Tibial nerve (tissue), 4 donors: ENCODE measurements around the gene POLR3GL. TPM values are rescaled to one million over a fixed set of nuclear protein-coding genes. Genes with fewer than 3 reads are reported as not detected.

Experiments used
- DNase-seq, 2 donors: peaks; one replicate each; pipeline ENCODE4 v3.0.0-alpha.2; 2019; ENCODE audit warnings: low spot score in 2 of 2
- H3K27ac ChIP-seq, 4 donors: fragments of 200-600 bp; sonication (generic) in 3 of 4; one replicate each; pipeline ENCODE4 v1.5.1; 2017 to 2019; ENCODE audit warnings: mild to moderate bottlenecking in 1 of 4
- H3K27me3 ChIP-seq, 2 donors: fragments of 200-600 bp; sonication (generic) in 1 of 2; one replicate each; pipeline versions ENCODE4 v1.5.1 to v1.6.0; 2017 to 2019
- H3K36me3 ChIP-seq, 3 donors: fragments of 200-600 bp; sonication (generic); one replicate each; pipeline ENCODE4 v1.5.1; 2018 to 2019
- H3K4me1 ChIP-seq, 4 donors: fragments of 200-600 bp; sonication (generic) in 3 of 4; one replicate each; pipeline ENCODE4 v1.5.1; 2017 to 2019
- H3K4me3 ChIP-seq, 4 donors: fragments of 200-600 bp; sonication (generic) in 3 of 4; one replicate each; pipeline ENCODE4 v1.5.1; 2017 to 2019; ENCODE audit warnings: mild to moderate bottlenecking in 1 of 4, moderate library complexity in 1 of 4
- H3K9me3 ChIP-seq, 4 donors: fragments of 200-600 bp; sonication (generic) in 3 of 4; one replicate each; pipeline ENCODE4 v1.5.1; 2017 to 2019
- CTCF ChIP-seq, 5 experiments: fragments of 200-600 bp in 3 of 5; fragments of 450-650 bp in 2 of 5; sonication (generic) in 3 of 5; IDR thresholded peaks; one replicate each; pipeline ENCODE4 v1.5.1; 2016 to 2019; ENCODE audit warnings: antibody characterized with exemption in 5 of 5, mild to moderate bottlenecking in 3 of 5, moderate library complexity in 2 of 5
- EP300 ChIP-seq, 2 donors: sonication (generic); formaldehyde crosslinking; IDR thresholded peaks; one replicate each; pipeline ENCODE4 v1.6.1; 2017; ENCODE audit warnings: antibody characterized with exemption in 2 of 2, mild to moderate bottlenecking in 1 of 2
- POLR2A ChIP-seq, 2 donors: fragments of 450-650 bp; IDR thresholded peaks; one replicate each; pipeline ENCODE4 v1.6.1; 2017; ENCODE audit warnings: antibody characterized with exemption in 2 of 2, mild to moderate bottlenecking in 2 of 2, moderate library complexity in 2 of 2
- WGBS, 2 donors: methylation state at CpG; one replicate each; pipeline ENCODE4 v1.1.5; 2018; 5-methylcytosine and 5-hydroxymethylcytosine counted together
- total RNA-seq, 4 donors: library from RNA; depleted of rRNA; stranded (reverse); fragments of >200 nt; gene quantifications; one replicate each; pipeline ENCODE4 v1.1.0, GENCODE V29; 2016

Gene POLR3GL
- total RNA-seq, 4 donors from 2014 or later = 20.1 to 33.1 (median 28.9) TPM

GRCh38 chr1:145972580-145972979 lies 8.1 kb downstream of the POLR3GL start:
- Histone ChIP-seq H3K9me3 (peaks cover 0 to 1% (median 0%) of the 10 kb centered on the region in 4 donors), H3K27me3 (no peaks in the 10 kb centered on the region), H3K36me3 (peaks cover 0 to 9% (median 0%) of the 10 kb centered on the region in 3 donors), H3K4me3 (no peak overlapping the region), H3K27ac (no peak overlapping the region), H3K4me1 (peaks cover 0 to 7% (median 6%) of the 10 kb centered on the region in 4 donors)
- TF ChIP-seq POLR2A (IDR thresholded peaks at IDR 0.05) = no peak
- TF ChIP-seq CTCF (IDR thresholded peaks at IDR 0.05) = no peak
- TF ChIP-seq EP300 (IDR thresholded peaks at IDR 0.05) = no peak
- WGBS, 2 donors = 74 to 76% methylated on average over 7 of the region's 7 CpGs
- no peak for DNase-seq

GRCh38 chr1:145974721-145975120 lies 10.2 kb downstream of the POLR3GL start:
- DNase-seq = no peak
- H3K27me3 ChIP-seq = no peaks in the 10 kb centered on the region
- TF ChIP-seq POLR2A (IDR thresholded peaks at IDR 0.05) (no peak), EP300 (IDR thresholded peaks at IDR 0.05) (no peak), CTCF (IDR thresholded peaks at IDR 0.05) (no peak)
- H3K4me1 ChIP-seq = peaks cover 0 to 26% (median 23%) of the 10 kb centered on the region in 4 donors
- H3K36me3 ChIP-seq = peaks cover 0 to 9% (median 0%) of the 10 kb centered on the region in 3 donors
- H3K9me3 ChIP-seq = no peaks in the 10 kb centered on the region
- WGBS, 2 donors = 50 to 66% methylated on average over 7 of the region's 7 CpGs
- H3K4me3 ChIP-seq = no peak overlapping the region
- peak overlapping the region in 1 of 4 donors; percentile 50 for H3K27ac ChIP-seq

GRCh38 chr1:145975216-145975615 lies 10.7 kb downstream of the POLR3GL start:
- no peak for TF ChIP-seq EP300 (IDR thresholded peaks at IDR 0.05)
- Histone ChIP-seq H3K4me3 (no peak overlapping the region), H3K27me3 (no peaks in the 10 kb centered on the region), H3K9me3 (no peaks in the 10 kb centered on the region), H3K27ac (peak overlapping the region in 1 of 4 donors; percentile 50), H3K4me1 (peaks cover 0 to 31% (median 26%) of the 10 kb centered on the region in 4 donors), H3K36me3 (peaks cover 0 to 9% (median 0%) of the 10 kb centered on the region in 3 donors)
- WGBS, 2 donors = 69 to 71% methylated on average over 4 of the region's 4 CpGs
- DNase-seq = no peak

- H3K9me3 ChIP-seq = no peaks in the 10 kb centered on the region
- peak overlapping the region; percentile 92 to 99 (median 94) for H3K27ac ChIP-seq
- no peak overlapping the region for H3K4me3 ChIP-seq
- WGBS, 2 donors = 70 to 75% methylated on average over 5 of the region's 5 CpGs
- no peak for TF ChIP-seq CTCF (IDR thresholded peaks at IDR 0.05)
- H3K27me3 ChIP-seq = no peaks in the 10 kb centered on the region
- DNase-seq = no peak
- peaks cover 0 to 9% (median 0%) of the 10 kb centered on the region in 3 donors for H3K36me3 ChIP-seq
- H3K4me1 ChIP-seq = peaks cover 0 to 49% (median 41%) of the 10 kb centered on the region in 4 donors
Observed at GRCh38 chr1:145977016-145977415, 12.5 kb downstream of the POLR3GL start.

- peak overlapping the region in 1 of 4 donors; percentile 39 for H3K4me3 ChIP-seq
- TF ChIP-seq EP300 (IDR thresholded peaks at IDR 0.05) (peak in 1 of 2 donors; percentile 88), POLR2A (IDR thresholded peaks at IDR 0.05) (no peak), CTCF (IDR thresholded peaks at IDR 0.05) (peak; percentile 73 to 95 (median 79))
- H3K4me1 ChIP-seq = peaks cover 0 to 56% (median 49%) of the 10 kb centered on the region in 4 donors
Observed at GRCh38 chr1:145977486-145978470, 13.3 kb downstream of the POLR3GL start.

More at GRCh38 chr1:145977486-145978470, 13.3 kb downstream of the POLR3GL start:
- DNase-seq = peak; percentile 74 to 81
- 12 to 16% methylated on average over 9 of the region's 9 CpGs for WGBS, 2 donors
- Histone ChIP-seq H3K36me3 (peaks cover 0 to 9% (median 0%) of the 10 kb centered on the region in 3 donors), H3K27ac (peak overlapping the region; percentile 92 to 99 (median 94)), H3K27me3 (no peaks in the 10 kb centered on the region), H3K9me3 (no peaks in the 10 kb centered on the region)
